Vagina (tissue), 2 donors: ENCODE data around the gene ELF1.

ENCODE experiments used
- CTCF ChIP-seq, 3 experiments: fragments of 450-650 bp in 2 of 3; fragments of 200-600 bp in 1 of 3; sonication (generic) in 1 of 3; IDR thresholded peaks; one replicate each; pipeline ENCODE4 v1.5.1; 2017 to 2019; ENCODE audit warnings: antibody characterized with exemption in 3 of 3, mild to moderate bottlenecking in 2 of 3, moderate library complexity in 2 of 3
- POLR2A ChIP-seq, 2 donors: fragments of 450-650 bp; IDR thresholded peaks; one replicate each; pipeline ENCODE4 v1.6.1; 2017; ENCODE audit warnings: antibody characterized with exemption in 2 of 2, mild to moderate bottlenecking in 2 of 2, moderate library complexity in 2 of 2

GRCh38 chr13:40995997-40996396, 23.1 kb downstream of the ELF1 start:
- no peak for TF ChIP-seq CTCF (IDR thresholded peaks at IDR 0.05)
- TF ChIP-seq POLR2A (IDR thresholded peaks at IDR 0.05) = no peak
